Panc1 (cell line): Measurements from ENCODE around the gene NIPA2. TPM values are rescaled to one million over a fixed set of nuclear protein-coding genes. Genes with fewer than 3 reads are reported as not detected.
A peak's percentile ranks its signal among the peaks of the same experiment; 100 is the strongest.

ENCODE experiments used
- ATAC-seq: fragments of 200-7000 bp; cut with Tn5 transposase; 2 replicates; pipeline ENCODE4 v1.9.1; 2020; ENCODE audit warnings: mild to moderate bottlenecking, moderate library complexity
- BruUV-seq: library from RNA; stranded (reverse); fragments of 400-500 nt; replicated peaks from 2 replicates; lab custom pipeline; 2021; lab: Mats Ljungman, UMichigan
- CTCF ChIA-PET: fragments of 300-600 bp; sonication (Branson Sonifier 250); formaldehyde crosslinking; loops from one replicate; lab custom pipeline; 2022; ENCODE audit warnings: antibody characterized with exemption; lab: Charles Lee
- POLR2A ChIA-PET: fragments of 300-600 bp; sonication (Branson Sonifier 250); formaldehyde crosslinking; loops from one replicate; lab custom pipeline; 2022; ENCODE audit warnings: antibody characterized with exemption; lab: Charles Lee
- DNase-seq: peaks from one replicate; pipeline ENCODE4 v3.0.0-alpha.2; 2010; ENCODE audit warnings: low read depth, low spot score
- H3K27ac ChIP-seq: 2 replicates; pipeline ENCODE4 v1.5.1; 2011; ENCODE audit warnings: mild to moderate bottlenecking, low read length, inconsistent platforms
- H3K27me3 ChIP-seq: fragments of 200-500 bp; sonication (Bioruptor generic); 2 replicates; pipeline ENCODE4 v1.6.0; 2014; ENCODE audit warnings: low read length, inconsistent platforms; ENCODE audit not compliant: control insufficient read depth, insufficient read depth
- H3K36me3 ChIP-seq: fragments of 200-500 bp; sonication (Bioruptor generic); 2 replicates; pipeline ENCODE4 v1.5.1; 2014; ENCODE audit warnings: inconsistent platforms, mild to moderate bottlenecking, low read length, moderate library complexity; ENCODE audit not compliant: control insufficient read depth, insufficient read depth
- H3K4me1 ChIP-seq: 2 replicates; pipeline ENCODE4 v1.5.1; 2011; ENCODE audit warnings: inconsistent platforms, mild to moderate bottlenecking, low read length, moderate library complexity; ENCODE audit not compliant: control insufficient read depth, insufficient read depth
- H3K4me3 ChIP-seq, 2 experiments: 2 replicates each; pipeline ENCODE4 v1.5.1; 2011 to 2012; ENCODE audit warnings: low read depth in 2 of 2, low read length in 2 of 2, mild to moderate bottlenecking in 2 of 2, inconsistent platforms in 1 of 2, moderate library complexity in 1 of 2
- H3K9me3 ChIP-seq: fragments of 200-500 bp; sonication (Bioruptor generic); 2 replicates; pipeline ENCODE4 v1.5.1; 2014; ENCODE audit warnings: low read depth, mild to moderate bottlenecking, inconsistent platforms, low read length, moderate library complexity; ENCODE audit not compliant: control insufficient read depth, insufficient read depth
- POLR2AphosphoS5 ChIP-seq: IDR thresholded peaks from 2 replicates; pipeline ENCODE4 v1.6.1; 2012; ENCODE audit warnings: mild to moderate bottlenecking, low read depth, low read length, moderate library complexity
- SIN3A ChIP-seq: IDR thresholded peaks from 2 replicates; pipeline ENCODE4 v1.6.1; 2012; ENCODE audit warnings: low read depth, mild to moderate bottlenecking, low read length, moderate library complexity, borderline replicate concordance; ENCODE audit not compliant: insufficient read depth
- TCF7L2 ChIP-seq: IDR thresholded peaks from 2 replicates; pipeline ENCODE4 v1.6.1; 2011; ENCODE audit warnings: mild to moderate bottlenecking, low read depth, low read length, inconsistent platforms
- in situ Hi-C: cut with HindIII; loops from 2 replicates; pipeline ENCODE4 v1.10.0; 2016; ENCODE audit warnings: low sequenced_read_pairs, low pct_unique_long_range_greater_than_20kb
- intact Hi-C: fragments of 100-400 bp; cut with micrococcal nuclease; formaldehyde crosslinking; loops from one replicate; pipeline ENCODE4 v1.10.0; 2022; ENCODE audit not compliant: unreplicated experiment
- total RNA-seq: library from RNA; stranded (reverse); gene quantifications from one replicate; pipeline ENCODE4 v1.2.1, GENCODE V29; 2021; ENCODE audit not compliant: unreplicated experiment
- TF ChIP-seq, protein P1 (sequence below), 2 experiments: IDR thresholded peaks; 2 replicates each; pipeline ENCODE4 v1.6.1; 2011 to 2012; ENCODE audit warnings: low read depth in 2 of 2, control low read depth in 1 of 2, low read length in 1 of 2, mild to moderate bottlenecking in 1 of 2, moderate library complexity in 1 of 2; ENCODE audit not compliant: insufficient read depth in 1 of 2
- TF ChIP-seq, protein P2 (sequence below): fragments of 450-650 bp; IDR thresholded peaks from 2 replicates; pipeline ENCODE4 v1.5.1; 2017; ENCODE audit warnings: mild to moderate bottlenecking

NIPA2 gene
- total RNA-seq, 1 experiment from 2014 or later, result 94.8 TPM

DNA sequence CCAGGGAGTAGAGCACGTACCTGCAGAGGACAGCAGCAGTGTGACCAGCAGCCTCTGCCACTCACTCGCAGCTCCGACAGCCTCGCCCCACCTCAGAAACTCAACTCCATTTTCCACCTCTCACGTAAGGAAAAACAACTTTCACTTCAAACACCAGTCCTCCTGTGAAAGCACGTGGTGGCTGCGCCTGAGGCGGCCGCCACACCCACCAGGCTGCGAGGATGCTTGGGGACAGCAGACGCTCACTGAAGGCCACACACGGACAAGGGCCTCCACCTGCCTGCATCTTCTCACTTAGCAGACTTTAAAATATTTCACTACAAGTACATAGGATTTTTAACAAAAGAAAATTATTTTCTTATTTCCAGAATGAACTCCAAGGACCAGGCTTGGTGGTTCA is 73.8 kb downstream of the NIPA2 start:
- ATAC-seq (no peak), DNase-seq (no peak)
- H3K4me3 ChIP-seq, result no peak overlapping the region
- BruUV-seq, result no TSS peak
- intact Hi-C loops (no loop called here), in situ Hi-C loops (no loop called here)
- peaks cover 10% of the 10 kb centered on the region for H3K36me3 ChIP-seq
- ChIA-PET POLR2A (no interaction called here), CTCF (no interaction called here)
- no peaks in the 10 kb centered on the region for H3K4me1 ChIP-seq
- H3K9me3 ChIP-seq, result no peaks in the 10 kb centered on the region
- H3K27me3 ChIP-seq, result no peaks in the 10 kb centered on the region
- no peak overlapping the region for H3K27ac ChIP-seq
- TF ChIP-seq, protein P1, sequence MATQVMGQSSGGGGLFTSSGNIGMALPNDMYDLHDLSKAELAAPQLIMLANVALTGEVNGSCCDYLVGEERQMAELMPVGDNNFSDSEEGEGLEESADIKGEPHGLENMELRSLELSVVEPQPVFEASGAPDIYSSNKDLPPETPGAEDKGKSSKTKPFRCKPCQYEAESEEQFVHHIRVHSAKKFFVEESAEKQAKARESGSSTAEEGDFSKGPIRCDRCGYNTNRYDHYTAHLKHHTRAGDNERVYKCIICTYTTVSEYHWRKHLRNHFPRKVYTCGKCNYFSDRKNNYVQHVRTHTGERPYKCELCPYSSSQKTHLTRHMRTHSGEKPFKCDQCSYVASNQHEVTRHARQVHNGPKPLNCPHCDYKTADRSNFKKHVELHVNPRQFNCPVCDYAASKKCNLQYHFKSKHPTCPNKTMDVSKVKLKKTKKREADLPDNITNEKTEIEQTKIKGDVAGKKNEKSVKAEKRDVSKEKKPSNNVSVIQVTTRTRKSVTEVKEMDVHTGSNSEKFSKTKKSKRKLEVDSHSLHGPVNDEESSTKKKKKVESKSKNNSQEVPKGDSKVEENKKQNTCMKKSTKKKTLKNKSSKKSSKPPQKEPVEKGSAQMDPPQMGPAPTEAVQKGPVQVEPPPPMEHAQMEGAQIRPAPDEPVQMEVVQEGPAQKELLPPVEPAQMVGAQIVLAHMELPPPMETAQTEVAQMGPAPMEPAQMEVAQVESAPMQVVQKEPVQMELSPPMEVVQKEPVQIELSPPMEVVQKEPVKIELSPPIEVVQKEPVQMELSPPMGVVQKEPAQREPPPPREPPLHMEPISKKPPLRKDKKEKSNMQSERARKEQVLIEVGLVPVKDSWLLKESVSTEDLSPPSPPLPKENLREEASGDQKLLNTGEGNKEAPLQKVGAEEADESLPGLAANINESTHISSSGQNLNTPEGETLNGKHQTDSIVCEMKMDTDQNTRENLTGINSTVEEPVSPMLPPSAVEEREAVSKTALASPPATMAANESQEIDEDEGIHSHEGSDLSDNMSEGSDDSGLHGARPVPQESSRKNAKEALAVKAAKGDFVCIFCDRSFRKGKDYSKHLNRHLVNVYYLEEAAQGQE (IDR thresholded peaks at IDR 0.05; ENCODE audit: insufficient read depth in 1 of 2, low read depth in 2 of 2, low read length in 1 of 2), result no peak
- TF ChIP-seq, protein P2, sequence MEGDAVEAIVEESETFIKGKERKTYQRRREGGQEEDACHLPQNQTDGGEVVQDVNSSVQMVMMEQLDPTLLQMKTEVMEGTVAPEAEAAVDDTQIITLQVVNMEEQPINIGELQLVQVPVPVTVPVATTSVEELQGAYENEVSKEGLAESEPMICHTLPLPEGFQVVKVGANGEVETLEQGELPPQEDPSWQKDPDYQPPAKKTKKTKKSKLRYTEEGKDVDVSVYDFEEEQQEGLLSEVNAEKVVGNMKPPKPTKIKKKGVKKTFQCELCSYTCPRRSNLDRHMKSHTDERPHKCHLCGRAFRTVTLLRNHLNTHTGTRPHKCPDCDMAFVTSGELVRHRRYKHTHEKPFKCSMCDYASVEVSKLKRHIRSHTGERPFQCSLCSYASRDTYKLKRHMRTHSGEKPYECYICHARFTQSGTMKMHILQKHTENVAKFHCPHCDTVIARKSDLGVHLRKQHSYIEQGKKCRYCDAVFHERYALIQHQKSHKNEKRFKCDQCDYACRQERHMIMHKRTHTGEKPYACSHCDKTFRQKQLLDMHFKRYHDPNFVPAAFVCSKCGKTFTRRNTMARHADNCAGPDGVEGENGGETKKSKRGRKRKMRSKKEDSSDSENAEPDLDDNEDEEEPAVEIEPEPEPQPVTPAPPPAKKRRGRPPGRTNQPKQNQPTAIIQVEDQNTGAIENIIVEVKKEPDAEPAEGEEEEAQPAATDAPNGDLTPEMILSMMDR, result no peak
- no peak for TF ChIP-seq POLR2AphosphoS5
- TF ChIP-seq TCF7L2, result no peak

DNA sequence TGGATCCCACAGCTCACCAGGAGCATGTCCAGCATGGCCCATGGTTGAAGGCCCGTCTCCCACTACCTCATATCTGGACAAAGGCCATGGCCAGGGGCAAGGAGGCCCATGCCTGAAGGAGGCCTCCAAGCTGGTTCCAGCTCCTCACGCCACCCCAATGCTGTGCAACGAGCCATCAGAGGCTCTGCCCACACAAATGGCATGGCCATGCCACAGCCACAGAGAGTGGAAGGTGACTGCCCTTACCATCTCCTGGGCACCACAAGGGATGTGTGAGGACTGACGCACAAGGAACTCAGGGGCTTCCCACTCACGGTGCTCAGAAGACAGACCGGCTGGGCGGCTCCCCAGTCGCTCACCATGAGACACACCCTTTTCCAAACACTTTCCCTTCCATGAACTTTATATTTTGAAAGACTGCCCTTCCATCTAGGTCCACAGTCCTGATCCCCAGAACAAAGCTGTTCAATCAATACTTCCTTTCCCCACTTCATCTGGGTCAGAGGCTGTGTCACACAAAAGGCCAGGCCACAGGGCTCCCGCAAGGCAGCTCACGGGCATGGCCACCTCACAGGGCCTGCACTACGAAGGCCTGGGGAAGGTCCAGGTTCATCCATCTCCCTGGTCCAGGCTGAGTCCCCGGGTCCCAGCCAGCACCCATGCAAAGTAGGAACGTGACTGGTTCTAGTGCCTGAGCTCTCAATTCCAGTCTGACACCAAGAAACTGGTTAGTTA is 75.3 kb downstream of the NIPA2 start:
- TF ChIP-seq, protein P1 (IDR thresholded peaks at IDR 0.05; ENCODE audit: insufficient read depth in 1 of 2, low read depth in 2 of 2, low read length in 1 of 2), result no peak
- no peak for TF ChIP-seq POLR2AphosphoS5
- no peak for TF ChIP-seq SIN3A
- TF ChIP-seq, protein P2, result no peak
- TF ChIP-seq TCF7L2, result no peak
- Histone ChIP-seq H3K36me3 (peaks cover 10% of the 10 kb centered on the region), H3K27ac (no peak overlapping the region), H3K9me3 (no peaks in the 10 kb centered on the region), H3K4me1 (no peaks in the 10 kb centered on the region), H3K4me3 (no peak overlapping the region), H3K27me3 (no peaks in the 10 kb centered on the region)
- in situ Hi-C loops, result no loop called here
- DNase-seq (no peak), ATAC-seq (no peak; the same call in 1 of the 2 replicates)
- TSS peak; percentile 40 for BruUV-seq
- intact Hi-C loops, result no loop called here
- POLR2A ChIA-PET, result no interaction called here
- CTCF ChIA-PET, result no interaction called here
